SU-DHL-6 (cell line): ENCODE data around the gene MAPK8IP1.
A peak's percentile ranks its signal among the peaks of the same experiment; 100 is the strongest.

ENCODE experiments used
- H2AFZ ChIP-seq: fragments of 200-600 bp; sonication (generic); 2 replicates; pipeline ENCODE4 v1.6.1; 2014; ENCODE audit warnings: low read depth, mild to moderate bottlenecking, moderate library complexity, mixed read lengths, antibody characterized with exemption, low read length; ENCODE audit not compliant: severe bottlenecking
- H3F3A ChIP-seq: fragments of 200-600 bp; shearing (Covaris generic); 2 replicates; pipeline ENCODE4 v1.6.0; 2016; ENCODE audit warnings: antibody characterized with exemption, mild to moderate bottlenecking; ENCODE audit not compliant: insufficient read depth
- H3K27ac ChIP-seq: fragments of 200-600 bp; sonication (generic); 2 replicates; pipeline ENCODE4 v1.5.1; 2016; ENCODE audit warnings: low read depth, mild to moderate bottlenecking, low read length, moderate library complexity, mixed read lengths
- H3K27me3 ChIP-seq: fragments of 200-600 bp; sonication (generic), shearing (Covaris generic); 2 replicates; pipeline ENCODE4 v1.6.0; 2014; ENCODE audit warnings: mild to moderate bottlenecking, low read length
- H3K36me3 ChIP-seq: fragments of 200-600 bp; sonication (generic); 2 replicates; pipeline ENCODE4 v1.6.1; 2014; ENCODE audit warnings: mild to moderate bottlenecking, low read length, mixed read lengths
- H3K4me2 ChIP-seq: fragments of 300-600, 200-600 bp; shearing (Covaris generic), sonication (generic); 2 replicates; pipeline ENCODE4 v1.6.0; 2014; ENCODE audit warnings: low read length, low read depth, mild to moderate bottlenecking; ENCODE audit not compliant: poor library complexity, severe bottlenecking
- H3K4me3 ChIP-seq: fragments of 200-600 bp; sonication (generic); 2 replicates; pipeline ENCODE4 v1.5.1; 2014; ENCODE audit warnings: antibody characterized with exemption, low read length, mild to moderate bottlenecking, mixed read lengths; ENCODE audit not compliant: insufficient read depth, poor library complexity, severe bottlenecking
- H3K79me2 ChIP-seq: fragments of 200-600 bp; sonication (generic); 2 replicates; pipeline ENCODE4 v1.6.1; 2014; ENCODE audit warnings: mild to moderate bottlenecking, low read length, moderate library complexity; ENCODE audit not compliant: insufficient read depth
- H3K9ac ChIP-seq: fragments of 200-600 bp; sonication (generic); 2 replicates; pipeline ENCODE4 v1.7.0; 2014; ENCODE audit warnings: mild to moderate bottlenecking, low read length
- H3K9me2 ChIP-seq: fragments of 200-600 bp; sonication (generic); replicated peaks from 2 replicates; pipeline ENCODE4 v1.6.1; 2014; ENCODE audit warnings: low read length; ENCODE audit not compliant: insufficient read depth
- H3K9me3 ChIP-seq: fragments of 200-600 bp; sonication (generic); 2 replicates; pipeline ENCODE4 v1.6.1; 2014; ENCODE audit warnings: low read length, mixed read lengths; ENCODE audit not compliant: insufficient read depth
- H4K20me1 ChIP-seq: fragments of 200-600 bp; sonication (generic); 2 replicates; pipeline ENCODE4 v1.6.1; 2014; ENCODE audit warnings: low read depth, mild to moderate bottlenecking, antibody characterized with exemption, low read length, moderate library complexity, mixed read lengths
- CTCF ChIP-seq: fragments of 200-600 bp; sonication (generic); IDR thresholded peaks from one replicate; pipeline ENCODE4 v1.5.1; 2017; ENCODE audit warnings: antibody characterized with exemption, mild to moderate bottlenecking, low read length, moderate library complexity; ENCODE audit not compliant: insufficient read depth, poor library complexity, severe bottlenecking
- EZH2phosphoT487 ChIP-seq: fragments of 200-600 bp; sonication (generic), shearing (Covaris generic); conservative IDR thresholded peaks from 2 replicates; pipeline ENCODE4 v1.6.1; 2018; ENCODE audit warnings: mild to moderate bottlenecking, antibody characterized with exemption, low read length, moderate library complexity, mixed read lengths

MAPK8IP1 gene

GRCh38 chr11:45851228-45851627 lies 34.2 kb upstream of the MAPK8IP1 start:
- H3K27me3 ChIP-seq: no peaks in the 10 kb centered on the region
- H3K9ac ChIP-seq: no peak overlapping the region
- H3K36me3 ChIP-seq: no peaks in the 10 kb centered on the region
- H3K4me3 ChIP-seq: no peak overlapping the region
- no peaks in the 10 kb centered on the region for H3F3A ChIP-seq
- H3K4me2 ChIP-seq: no peak overlapping the region
- no peaks in the 10 kb centered on the region for H3K9me3 ChIP-seq
- H2AFZ ChIP-seq: no peak overlapping the region
- peaks cover 7% of the 10 kb centered on the region; the same call in 1 of the 2 replicates for H4K20me1 ChIP-seq
- no peaks in the 10 kb centered on the region for H3K9me2 ChIP-seq
- peaks cover 22% of the 10 kb centered on the region for H3K79me2 ChIP-seq
- TF ChIP-seq CTCF: no peak
- no peak for TF ChIP-seq EZH2phosphoT487
- H3K27ac ChIP-seq: no peak overlapping the region

GRCh38 chr11:45852018-45852711 lies 33.3 kb upstream of the MAPK8IP1 start:
- TF ChIP-seq EZH2phosphoT487 (no peak), CTCF (no peak)

GRCh38 chr11:45852712-45853101 lies 32.7 kb upstream of the MAPK8IP1 start:
- no peak overlapping the region for H3K4me3 ChIP-seq
- H3K36me3 ChIP-seq: no peaks in the 10 kb centered on the region
- H3K27me3 ChIP-seq: no peaks in the 10 kb centered on the region
- no peaks in the 10 kb centered on the region for H3K9me2 ChIP-seq
- H4K20me1 ChIP-seq: peaks cover 7% of the 10 kb centered on the region; the same call in 1 of the 2 replicates
- H3K9me3 ChIP-seq: no peaks in the 10 kb centered on the region
- H3K27ac ChIP-seq: no peak overlapping the region
- H2AFZ ChIP-seq: no peak overlapping the region
- no peak for TF ChIP-seq EZH2phosphoT487
- TF ChIP-seq CTCF: no peak
- peak overlapping the region; percentile 27 for H3K4me2 ChIP-seq
- no peak overlapping the region for H3K9ac ChIP-seq
- peaks cover 22% of the 10 kb centered on the region for H3K79me2 ChIP-seq
- no peaks in the 10 kb centered on the region for H3F3A ChIP-seq

More at GRCh38 chr11:45852018-45852711, 33.3 kb upstream of the MAPK8IP1 start:
- Histone ChIP-seq H3K9me3 (no peaks in the 10 kb centered on the region), H2AFZ (no peak overlapping the region), H3K36me3 (no peaks in the 10 kb centered on the region), H3K79me2 (peaks cover 22% of the 10 kb centered on the region), H3K4me3 (no peak overlapping the region), H3K4me2 (peak overlapping the region; percentile 27), H3K27ac (no peak overlapping the region), H4K20me1 (peaks cover 7% of the 10 kb centered on the region; the same call in 1 of the 2 replicates), H3K27me3 (no peaks in the 10 kb centered on the region), H3K9me2 (no peaks in the 10 kb centered on the region), H3K9ac (no peak overlapping the region), H3F3A (no peaks in the 10 kb centered on the region)
